ENCODE data around the gene TNFSF15.

The TNFSF15 gene

GRCh38 chr9:114825126-114825795, 19.4 kb upstream of the TNFSF15 start:
- DNase-seq (ENCODE audit: low read depth, low spot score) = no peak

GRCh38 chr9:114824110-114824509, 18.3 kb upstream of the TNFSF15 start:
- no peak for DNase-seq (ENCODE audit: low read depth, low spot score)

- DNase-seq (ENCODE audit: low read depth, low spot score) = no peak
Measured at GRCh38 chr9:114823441-114823840, 17.6 kb upstream of the TNFSF15 start.

GRCh38 chr9:114822708-114823107, 16.9 kb upstream of the TNFSF15 start:
- DNase-seq (ENCODE audit: low read depth, low spot score) = no peak

GRCh38 chr9:114820776-114821501, 15.1 kb upstream of the TNFSF15 start:
- DNase-seq (ENCODE audit: low read depth, low spot score) = no peak

- no peak for DNase-seq (ENCODE audit: low read depth, low spot score)
Measured at GRCh38 chr9:114818178-114818577, 12.3 kb upstream of the TNFSF15 start.

- DNase-seq (ENCODE audit: low read depth, low spot score) = no peak
Measured at GRCh38 chr9:114813717-114814418, 8.0 kb upstream of the TNFSF15 start.

- DNase-seq (ENCODE audit: low read depth, low spot score) = no peak
Measured at GRCh38 chr9:114811966-114812636, 6.3 kb upstream of the TNFSF15 start.

GRCh38 chr9:114811301-114811700, 5.5 kb upstream of the TNFSF15 start:
- DNase-seq (ENCODE audit: low read depth, low spot score) = no peak

GRCh38 chr9:114810614-114811013, 4.8 kb upstream of the TNFSF15 start:
- DNase-seq (ENCODE audit: low read depth, low spot score) = no peak

GRCh38 chr9:114806526-114806900, 674 bp upstream of the TNFSF15 start:
- DNase-seq (ENCODE audit: low read depth, low spot score) = no peak

GRCh38 chr9:114804505-114804904, 1.3 kb downstream of the TNFSF15 start:
- DNase-seq (ENCODE audit: low read depth, low spot score) = no peak

- no peak for DNase-seq (ENCODE audit: low read depth, low spot score)
Measured at GRCh38 chr9:114803479-114804265, 2.2 kb downstream of the TNFSF15 start.

GRCh38 chr9:114799925-114800324, 5.9 kb downstream of the TNFSF15 start:
- no peak for DNase-seq (ENCODE audit: low read depth, low spot score)

GRCh38 chr9:114799441-114799840, 6.4 kb downstream of the TNFSF15 start:
- DNase-seq (ENCODE audit: low read depth, low spot score) = no peak

- DNase-seq (ENCODE audit: low read depth, low spot score) = no peak
Measured at GRCh38 chr9:114798780-114799427, 6.9 kb downstream of the TNFSF15 start.

GRCh38 chr9:114798101-114798500, 7.7 kb downstream of the TNFSF15 start:
- no peak for DNase-seq (ENCODE audit: low read depth, low spot score)

GRCh38 chr9:114792396-114792795, 13.4 kb downstream of the TNFSF15 start:
- DNase-seq (ENCODE audit: low read depth, low spot score) = no peak

- DNase-seq (ENCODE audit: low read depth, low spot score) = no peak
Measured at GRCh38 chr9:114791736-114792135, 14.1 kb downstream of the TNFSF15 start.

- no peak for DNase-seq (ENCODE audit: low read depth, low spot score)
Measured at GRCh38 chr9:114791312-114791711, 14.5 kb downstream of the TNFSF15 start.

GRCh38 chr9:114790521-114790920, 15.3 kb downstream of the TNFSF15 start:
- no peak for DNase-seq (ENCODE audit: low read depth, low spot score)

All from activated naive CD8-positive, alpha-beta T cell treated with anti-CD3 and anti-CD28 coated beads, Interleukin-2, amount 50 U/mL, for 16 hours (primary cell).